Transverse colon (tissue), 4 donors: Measurements from ENCODE around the gene USP20. TPM values are rescaled to one million over a fixed set of nuclear protein-coding genes. Genes with fewer than 3 reads are reported as not detected.

ENCODE experiments used
- DNase-seq: peaks from one replicate; pipeline ENCODE4 v3.0.0-alpha.2; 2019
- H3K27ac ChIP-seq, 4 donors: fragments of 200-600 bp; sonication (generic); 2 replicates each; pipeline ENCODE4 v1.5.1; 2016 to 2018; ENCODE audit warnings: inconsistent platforms in 4 of 4
- H3K27me3 ChIP-seq: fragments of 200-600 bp; sonication (generic); 2 replicates; pipeline ENCODE4 v1.5.1; 2017; ENCODE audit warnings: inconsistent platforms
- H3K36me3 ChIP-seq, 4 donors: fragments of 200-600 bp; sonication (generic); 2 replicates each; pipeline ENCODE4 v1.5.1; 2017 to 2019; ENCODE audit warnings: inconsistent platforms in 4 of 4
- H3K4me1 ChIP-seq, 4 donors: fragments of 200-600 bp; sonication (generic); 2 replicates each; pipeline ENCODE4 v1.5.1; 2017 to 2020; ENCODE audit warnings: inconsistent platforms in 4 of 4
- H3K4me3 ChIP-seq, 4 donors: fragments of 200-600 bp; sonication (generic); 1 replicate in 1 of 4; 2 replicates in 3 of 4; pipeline versions ENCODE4 v1.5.1 to v1.6.1; 2017 to 2019; ENCODE audit warnings: inconsistent platforms in 4 of 4
- H3K9me3 ChIP-seq, 2 donors: fragments of 200-600 bp; sonication (generic); 2 replicates each; pipeline ENCODE4 v1.5.1; 2017 to 2019; ENCODE audit warnings: inconsistent platforms in 2 of 2
- EP300 ChIP-seq: sonication (generic); formaldehyde crosslinking; IDR thresholded peaks from one replicate; pipeline ENCODE4 v1.6.1; 2017; ENCODE audit warnings: antibody characterized with exemption, low read depth
- POLR2A ChIP-seq: fragments of 450-650 bp; IDR thresholded peaks from one replicate; pipeline ENCODE4 v1.6.1; 2016; ENCODE audit warnings: antibody characterized with exemption, mild to moderate bottlenecking, moderate library complexity
- POLR2AphosphoS5 ChIP-seq, 3 donors: sonication (generic); formaldehyde crosslinking; IDR thresholded peaks; one replicate each; pipeline ENCODE4 v1.6.1; 2016; ENCODE audit warnings: antibody characterized with exemption in 3 of 3
- WGBS, 2 donors: methylation state at CpG; one replicate each; pipeline ENCODE4 v1.1.5; 2018; ENCODE audit warnings: low coverage in 1 of 2; 5-methylcytosine and 5-hydroxymethylcytosine counted together
- in situ Hi-C, 4 donors: fragments of 200-750 bp; cut with MboI; loops; one replicate each; pipeline versions ENCODE4 v1.15.0 to v1.15.1; 2017; ENCODE audit warnings: low sequenced_read_pairs in 3 of 4, low pct_ligation_motif_present in 1 of 4, low pct_unique_long_range_greater_than_20kb in 1 of 4
- intact Hi-C: fragments of 100-400 bp; cut with DNase I; formaldehyde crosslinking; loops from one replicate; pipeline ENCODE4 v1.15.1; 2023; ENCODE audit warnings: low total_unique reads
- total RNA-seq, 4 donors: library from RNA; depleted of rRNA; stranded (reverse); fragments of >200 nt; gene quantifications; one replicate each; pipeline ENCODE4 v1.1.0, GENCODE V29; 2016
- TF ChIP-seq, protein P1 (sequence below), 5 experiments: fragments of 200-600 bp in 3 of 5; fragments of 450-650 bp in 2 of 5; sonication (generic) in 3 of 5; IDR thresholded peaks; 1 replicate in 2 of 5; 2 replicates in 3 of 5; pipeline ENCODE4 v1.5.1; 2016 to 2017; ENCODE audit warnings: antibody characterized with exemption in 5 of 5, inconsistent platforms in 3 of 5, mild to moderate bottlenecking in 2 of 5, moderate library complexity in 1 of 5

Gene USP20
- total RNA-seq, 4 donors from 2014 or later, result 18.3 to 40.0 (median 25.3) TPM

DNA sequence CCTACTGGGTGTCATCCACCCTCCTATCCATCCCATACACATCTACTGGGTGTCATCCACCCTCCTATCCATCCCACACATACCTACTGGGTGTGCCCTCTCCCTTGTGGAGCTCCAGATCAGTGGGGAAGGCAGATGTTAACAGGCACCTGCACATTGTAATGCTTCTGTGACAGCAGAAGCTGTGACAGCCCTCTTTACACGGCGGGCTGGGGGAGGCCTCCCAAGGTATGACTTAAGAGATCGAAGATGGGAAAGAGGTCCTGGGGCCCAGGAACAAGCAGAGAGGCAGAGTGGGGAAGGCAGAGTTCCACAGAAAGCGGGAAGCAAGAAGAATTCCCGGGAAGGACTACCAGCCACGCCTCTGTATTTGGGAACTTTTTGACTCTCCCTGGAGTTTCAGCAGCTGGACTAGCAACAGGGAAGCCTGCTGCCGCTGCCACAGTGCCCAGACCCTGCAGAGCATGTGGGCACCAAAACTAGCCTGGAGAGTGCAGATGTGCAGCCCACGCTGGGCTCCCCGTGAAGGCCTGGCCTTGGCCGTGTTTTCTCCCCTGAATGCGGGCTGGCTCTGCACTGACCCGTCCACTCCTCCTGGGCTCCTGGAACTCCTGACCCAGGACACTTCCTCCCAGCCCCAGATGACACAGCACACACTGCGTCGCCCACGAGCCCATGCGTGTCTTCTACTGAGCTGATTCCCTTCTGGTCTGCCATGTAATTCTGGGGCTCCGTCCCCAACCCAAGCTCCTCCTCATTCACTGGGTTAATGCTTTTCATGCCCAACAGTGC, 20.6 kb upstream of the USP20 start:
- Histone ChIP-seq H3K36me3 (peaks cover 0 to 15% (median 10%) of the 10 kb centered on the region in 4 donors), H3K9me3 (no peaks in the 10 kb centered on the region), H3K27me3 (no peaks in the 10 kb centered on the region), H3K27ac (no peak overlapping the region), H3K4me1 (peaks cover 0 to 29% (median 20%) of the 10 kb centered on the region in 4 donors), H3K4me3 (no peak overlapping the region)
- intact Hi-C loops, result no loop called here
- in situ Hi-C loops, result no loop called here
- no peak for TF ChIP-seq POLR2A
- no peak for TF ChIP-seq EP300
- TF ChIP-seq, protein P1, sequence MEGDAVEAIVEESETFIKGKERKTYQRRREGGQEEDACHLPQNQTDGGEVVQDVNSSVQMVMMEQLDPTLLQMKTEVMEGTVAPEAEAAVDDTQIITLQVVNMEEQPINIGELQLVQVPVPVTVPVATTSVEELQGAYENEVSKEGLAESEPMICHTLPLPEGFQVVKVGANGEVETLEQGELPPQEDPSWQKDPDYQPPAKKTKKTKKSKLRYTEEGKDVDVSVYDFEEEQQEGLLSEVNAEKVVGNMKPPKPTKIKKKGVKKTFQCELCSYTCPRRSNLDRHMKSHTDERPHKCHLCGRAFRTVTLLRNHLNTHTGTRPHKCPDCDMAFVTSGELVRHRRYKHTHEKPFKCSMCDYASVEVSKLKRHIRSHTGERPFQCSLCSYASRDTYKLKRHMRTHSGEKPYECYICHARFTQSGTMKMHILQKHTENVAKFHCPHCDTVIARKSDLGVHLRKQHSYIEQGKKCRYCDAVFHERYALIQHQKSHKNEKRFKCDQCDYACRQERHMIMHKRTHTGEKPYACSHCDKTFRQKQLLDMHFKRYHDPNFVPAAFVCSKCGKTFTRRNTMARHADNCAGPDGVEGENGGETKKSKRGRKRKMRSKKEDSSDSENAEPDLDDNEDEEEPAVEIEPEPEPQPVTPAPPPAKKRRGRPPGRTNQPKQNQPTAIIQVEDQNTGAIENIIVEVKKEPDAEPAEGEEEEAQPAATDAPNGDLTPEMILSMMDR (IDR thresholded peaks at IDR 0.05), result no peak
- TF ChIP-seq POLR2AphosphoS5 (IDR thresholded peaks at IDR 0.05), result no peak
- no peak for DNase-seq
- 73 to 86% methylated on average over 3 to 17 of the region's 17 CpGs for WGBS, 2 donors

DNA sequence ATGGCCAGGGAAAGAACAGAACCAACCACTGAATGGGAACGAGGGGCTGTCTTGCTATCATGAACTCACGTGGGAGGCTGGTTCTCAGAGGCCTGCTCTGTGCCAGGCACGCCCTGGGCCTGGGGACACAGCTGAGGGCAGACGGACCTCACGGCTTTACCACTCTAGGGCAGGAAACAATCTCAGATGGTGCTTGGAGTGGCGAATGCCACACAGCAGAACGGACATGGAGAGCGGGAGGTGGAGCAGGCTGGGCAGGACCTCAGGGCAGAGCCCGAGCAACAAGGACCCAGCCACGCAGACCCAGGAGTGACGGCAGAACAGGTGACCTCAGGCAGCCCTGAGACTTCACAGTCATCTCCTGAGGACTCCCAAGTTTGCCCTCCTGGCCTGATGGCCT, 20.0 kb upstream of the USP20 start:
- TF ChIP-seq POLR2A (no peak), POLR2AphosphoS5 (IDR thresholded peaks at IDR 0.05) (no peak), EP300 (no peak)
- TF ChIP-seq, protein P1 (IDR thresholded peaks at IDR 0.05), result no peak
- Histone ChIP-seq H3K27ac (no peak overlapping the region), H3K4me1 (peaks cover 0 to 23% (median 17%) of the 10 kb centered on the region in 4 donors), H3K4me3 (no peak overlapping the region), H3K36me3 (peaks cover 0 to 15% (median 10%) of the 10 kb centered on the region in 4 donors), H3K9me3 (no peaks in the 10 kb centered on the region), H3K27me3 (no peaks in the 10 kb centered on the region)
- in situ Hi-C loops, result no loop called here
- 93% methylated on average over 11 of the region's 11 CpGs; no CpG with 5 or more reads in 1 of the 2 donors for WGBS, 2 donors
- intact Hi-C loops, result no loop called here
- DNase-seq, result no peak

DNA sequence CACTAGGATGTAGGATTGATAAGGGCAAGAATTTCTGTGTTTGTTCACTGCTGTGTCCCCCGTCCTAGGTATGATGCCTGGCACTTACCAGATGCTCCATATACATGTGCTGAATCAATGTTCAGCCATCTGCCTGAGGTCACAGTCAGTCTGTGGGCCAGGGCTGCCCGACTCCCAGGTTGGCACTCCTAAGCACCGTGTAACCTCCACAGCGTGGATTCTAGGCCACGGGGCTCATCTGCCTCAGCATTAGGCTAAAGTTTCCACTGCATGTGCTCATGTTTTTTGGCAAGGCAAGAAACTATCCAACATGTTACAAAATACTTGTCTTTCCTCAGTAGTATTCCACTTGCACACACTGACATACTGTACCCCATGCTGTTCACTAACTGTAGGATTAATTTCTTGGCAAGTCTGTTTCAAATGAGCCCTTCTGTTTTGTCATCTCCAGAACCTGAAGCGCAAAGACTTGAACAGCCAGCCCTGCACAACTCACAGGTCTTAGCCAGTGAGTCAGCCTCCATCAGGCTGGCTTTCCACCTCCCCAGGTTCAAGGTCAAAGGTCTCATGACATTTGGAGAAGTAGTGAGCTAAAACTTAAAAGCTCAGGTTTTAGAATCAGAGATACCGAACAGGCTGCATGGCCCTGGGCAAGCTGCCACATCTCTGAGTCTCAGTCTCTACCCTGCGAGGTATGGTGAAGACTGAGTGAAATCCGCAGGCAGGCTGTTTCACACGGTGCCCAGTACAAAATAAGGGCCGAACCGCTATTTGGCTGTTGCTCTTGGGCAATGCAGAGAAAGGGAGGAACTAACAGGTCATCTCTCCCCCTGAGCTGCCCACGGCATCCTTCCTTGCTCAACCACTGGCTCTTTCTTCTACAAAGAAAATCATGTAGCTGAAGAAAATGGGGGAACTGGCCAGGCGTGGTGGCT, 18.5 kb upstream of the USP20 start:
- intact Hi-C loops (no loop called here), in situ Hi-C loops (no loop called here)
- H3K4me3 ChIP-seq, result no peak overlapping the region
- no peak for DNase-seq
- WGBS, 2 donors, result 84 to 88% methylated on average over 4 to 13 of the region's 14 CpGs
- H3K9me3 ChIP-seq, result no peaks in the 10 kb centered on the region
- H3K27ac ChIP-seq, result no peak overlapping the region
- TF ChIP-seq EP300, result no peak
- no peaks in the 10 kb centered on the region for H3K27me3 ChIP-seq
- peaks cover 0 to 30% (median 15%) of the 10 kb centered on the region in 4 donors for H3K36me3 ChIP-seq
- H3K4me1 ChIP-seq, result peaks cover 0 to 13% (median 10%) of the 10 kb centered on the region in 4 donors

DNA sequence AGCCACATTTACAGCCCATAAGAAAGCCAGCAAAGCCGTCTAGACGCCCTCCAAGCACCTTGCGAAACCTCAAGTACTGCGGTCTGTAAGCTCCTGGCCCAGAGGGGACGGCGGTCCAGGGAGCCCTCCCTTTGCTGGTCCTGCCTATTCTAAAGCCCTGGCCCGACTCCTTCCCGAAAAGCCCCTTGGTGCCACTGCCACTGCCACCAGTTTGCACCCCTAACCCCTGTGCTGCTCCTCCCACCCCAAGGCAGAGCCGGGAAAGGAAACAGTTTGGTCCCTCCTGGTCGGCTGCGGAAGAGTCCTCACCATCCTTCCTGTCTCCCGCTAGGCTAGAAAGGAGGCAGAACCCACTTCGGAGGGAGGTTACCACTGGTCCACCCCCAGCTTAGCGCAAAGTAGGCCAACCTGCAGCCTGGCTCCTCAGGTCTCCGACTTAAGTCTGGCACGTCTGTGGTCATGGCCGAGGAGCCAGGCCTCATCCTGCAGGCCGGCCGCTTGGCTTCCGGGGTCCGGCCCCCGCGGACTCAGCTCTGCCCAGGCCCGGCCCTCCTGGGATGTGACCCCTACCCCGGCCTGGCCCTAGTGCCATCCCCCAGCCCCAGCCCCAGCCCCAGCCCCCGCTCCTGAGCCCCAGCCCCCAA, 12.2 kb upstream of the USP20 start:
- Histone ChIP-seq H3K36me3 (peaks cover 0 to 30% (median 9%) of the 10 kb centered on the region in 4 donors), H3K4me3 (peak overlapping the region; percentile 83 to 95 (median 89)), H3K9me3 (no peaks in the 10 kb centered on the region), H3K4me1 (peaks cover 3 to 10% (median 6%) of the 10 kb centered on the region in 4 donors), H3K27ac (peak overlapping the region; percentile 82 to 89 (median 86)), H3K27me3 (no peaks in the 10 kb centered on the region)
- no peak for DNase-seq
- in situ Hi-C loops (no loop called here), intact Hi-C loops (no loop called here)
- WGBS, 2 donors, result 5 to 20% methylated on average over 8 to 26 of the region's 26 CpGs
- TF ChIP-seq POLR2A, result no peak
- TF ChIP-seq EP300, result no peak
- no peak for TF ChIP-seq POLR2AphosphoS5 (IDR thresholded peaks at IDR 0.05)
- TF ChIP-seq, protein P1 (IDR thresholded peaks at IDR 0.05), result no peak
